ENCODE results near the gene ADAMTS4. TPM values are rescaled to one million over a fixed set of nuclear protein-coding genes. Genes with fewer than 3 reads are reported as not detected.

The ADAMTS4 gene
- total RNA-seq, 4 donors from 2014 or later, result 0.93 to 9.9 (median 6.3) TPM

- no peak for DNase-seq (ENCODE audit: low spot score in 2 of 2)
- peak overlapping the region; percentile 51 for H3K27ac ChIP-seq
- peak overlapping the region; percentile 39 for H3K4me3 ChIP-seq
- H3K4me1 ChIP-seq, result no peaks in the 10 kb centered on the region
- no peaks in the 10 kb centered on the region for H3K9me3 ChIP-seq
- H3K36me3 ChIP-seq, result peaks cover 32% of the 10 kb centered on the region
- 56% methylated on average over 7 of the region's 7 CpGs for WGBS
- TF ChIP-seq CTCF (IDR thresholded peaks at IDR 0.05) (no peak), POLR2A (IDR thresholded peaks at IDR 0.05) (peak in 1 of 2 donors; percentile 19), POLR2AphosphoS5 (IDR thresholded peaks at IDR 0.05) (peak in 1 of 3 donors; percentile 56)
- no peaks in the 10 kb centered on the region for H3K27me3 ChIP-seq
Observed at GRCh38 chr1:161216945-161217712, 18.3 kb upstream of the ADAMTS4 start.

GRCh38 chr1:161215076-161215475, 16.2 kb upstream of the ADAMTS4 start, which contains the start of gene FCER1G:
Gene FCER1G (plus strand): TSS chr1:161215295. CDS start chr1:161215322, 27 bp downstream.
- WGBS, result 75% methylated on average over 10 of the region's 10 CpGs
- Histone ChIP-seq H3K9me3 (no peaks in the 10 kb centered on the region), H3K36me3 (peaks cover 52% of the 10 kb centered on the region), H3K4me3 (peak within 1 kb of the TSS; percentile 39), H3K27me3 (no peaks in the 10 kb centered on the region), H3K27ac (peak within 1 kb of the TSS; percentile 54), H3K4me1 (peaks cover 1% of the 10 kb centered on the region)
- TF ChIP-seq POLR2A (IDR thresholded peaks at IDR 0.05) (peak in 1 of 2 donors; percentile 32), EP300 (IDR thresholded peaks at IDR 0.05) (no peak)
- DNase-seq (ENCODE audit: low spot score in 2 of 2), result no peak

DNA sequence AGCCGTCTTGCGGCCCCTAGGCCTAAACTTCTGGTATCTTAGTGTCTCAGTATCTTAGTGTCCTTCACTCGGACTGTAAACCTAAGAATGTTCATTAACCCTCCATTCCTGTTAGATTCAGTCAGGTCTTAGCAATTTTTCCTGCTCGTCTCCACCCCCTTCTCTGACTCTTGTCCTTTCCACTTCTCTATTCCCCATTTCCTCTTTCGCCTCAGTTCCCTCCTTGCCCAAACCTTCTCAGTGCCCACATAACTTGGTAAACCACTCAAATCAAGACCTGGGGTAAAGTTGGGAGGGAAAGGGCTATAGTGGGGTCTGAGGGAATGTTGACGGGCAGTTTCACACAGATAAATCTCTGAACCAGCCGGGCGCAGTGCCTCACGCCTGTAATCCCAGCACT, 15.5 kb upstream of the ADAMTS4 start:
- Histone ChIP-seq H3K4me3 (peak overlapping the region; percentile 39), H3K27me3 (no peaks in the 10 kb centered on the region), H3K4me1 (peaks cover 2% of the 10 kb centered on the region), H3K27ac (no peak overlapping the region), H3K9me3 (no peaks in the 10 kb centered on the region), H3K36me3 (peaks cover 59% of the 10 kb centered on the region)
- no peak for DNase-seq (ENCODE audit: low spot score in 2 of 2)
- 91% methylated on average over 9 of the region's 9 CpGs for WGBS
- TF ChIP-seq EP300 (IDR thresholded peaks at IDR 0.05) (no peak), CTCF (IDR thresholded peaks at IDR 0.05) (no peak), POLR2A (IDR thresholded peaks at IDR 0.05) (no peak), POLR2AphosphoS5 (IDR thresholded peaks at IDR 0.05) (no peak)

- TF ChIP-seq CTCF (IDR thresholded peaks at IDR 0.05) (peak; percentile 83 to 84), POLR2A (IDR thresholded peaks at IDR 0.05) (no peak)
- no peak overlapping the region for H3K4me3 ChIP-seq
- 43% methylated on average over 11 of the region's 11 CpGs for WGBS
- H3K36me3 ChIP-seq, result peaks cover 99% of the 10 kb centered on the region
- H3K9me3 ChIP-seq, result no peaks in the 10 kb centered on the region
- H3K4me1 ChIP-seq, result peaks cover 15% of the 10 kb centered on the region
- no peaks in the 10 kb centered on the region for H3K27me3 ChIP-seq
- no peak overlapping the region for H3K27ac ChIP-seq
- DNase-seq (ENCODE audit: low spot score in 2 of 2), result no peak
Observed at GRCh38 chr1:161209790-161210409, 11.0 kb upstream of the ADAMTS4 start.

DNA sequence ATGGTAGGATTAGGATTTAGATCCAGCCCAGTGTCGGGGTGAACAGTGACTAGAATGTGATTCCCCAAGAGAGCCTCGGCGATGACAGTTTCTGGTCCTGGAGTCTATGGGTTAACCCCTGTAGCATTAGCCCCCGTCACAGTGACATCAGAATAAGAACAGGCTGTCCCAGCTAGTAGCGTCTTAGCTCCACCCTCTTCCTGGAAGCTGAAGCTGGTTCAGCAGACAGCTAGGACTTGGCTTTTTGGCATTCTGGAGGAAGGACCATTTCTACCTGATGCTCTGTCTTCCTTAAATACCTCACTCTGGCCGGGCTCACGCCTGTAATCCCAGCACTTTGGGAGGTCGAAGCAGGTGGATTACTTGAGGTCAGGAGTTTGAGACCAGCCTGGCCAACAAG, 8.3 kb upstream of the ADAMTS4 start:
- H3K36me3 ChIP-seq, result peaks cover 87% of the 10 kb centered on the region
- no peak for DNase-seq (ENCODE audit: low spot score in 2 of 2)
- H3K27me3 ChIP-seq, result no peaks in the 10 kb centered on the region
- H3K4me1 ChIP-seq, result peaks cover 35% of the 10 kb centered on the region
- TF ChIP-seq POLR2A (IDR thresholded peaks at IDR 0.05) (no peak), EP300 (IDR thresholded peaks at IDR 0.05) (peak; percentile 91)
- no peaks in the 10 kb centered on the region for H3K9me3 ChIP-seq
- WGBS, result 68% methylated on average over 8 of the region's 8 CpGs
- H3K27ac ChIP-seq, result peak overlapping the region; percentile 55
- no peak overlapping the region for H3K4me3 ChIP-seq

GRCh38 chr1:161206411-161207140, 7.7 kb upstream of the ADAMTS4 start:
- no peak for DNase-seq (ENCODE audit: low spot score in 2 of 2)
- Histone ChIP-seq H3K27me3 (no peaks in the 10 kb centered on the region), H3K36me3 (peaks cover 81% of the 10 kb centered on the region), H3K4me1 (peaks cover 39% of the 10 kb centered on the region), H3K9me3 (no peaks in the 10 kb centered on the region), H3K27ac (peak overlapping the region; percentile 55), H3K4me3 (no peak overlapping the region)
- TF ChIP-seq EP300 (IDR thresholded peaks at IDR 0.05), result no peak
- TF ChIP-seq POLR2A (IDR thresholded peaks at IDR 0.05), result no peak
- TF ChIP-seq POLR2AphosphoS5 (IDR thresholded peaks at IDR 0.05), result no peak
- TF ChIP-seq CTCF (IDR thresholded peaks at IDR 0.05), result no peak
- 72% methylated on average over 12 of the region's 12 CpGs for WGBS

Measured in suprapubic skin (tissue), 4 donors.